ENCODE results near the gene TFG.

TFG gene

DNA sequence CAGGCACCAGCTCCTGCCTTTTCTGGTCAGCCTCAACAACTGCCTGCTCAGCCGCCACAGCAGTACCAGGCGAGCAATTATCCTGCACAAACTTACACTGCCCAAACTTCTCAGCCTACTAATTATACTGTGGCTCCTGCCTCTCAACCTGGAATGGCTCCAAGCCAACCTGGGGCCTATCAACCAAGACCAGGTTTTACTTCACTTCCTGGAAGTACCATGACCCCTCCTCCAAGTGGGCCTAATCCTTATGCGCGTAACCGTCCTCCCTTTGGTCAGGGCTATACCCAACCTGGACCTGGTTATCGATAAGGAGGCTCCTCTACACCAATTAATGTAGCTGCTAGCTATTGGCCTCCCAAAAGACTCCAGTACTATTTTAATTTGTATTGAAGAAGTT is 38.9 kb downstream of the TFG start:
- TF ChIP-seq, protein P1, sequence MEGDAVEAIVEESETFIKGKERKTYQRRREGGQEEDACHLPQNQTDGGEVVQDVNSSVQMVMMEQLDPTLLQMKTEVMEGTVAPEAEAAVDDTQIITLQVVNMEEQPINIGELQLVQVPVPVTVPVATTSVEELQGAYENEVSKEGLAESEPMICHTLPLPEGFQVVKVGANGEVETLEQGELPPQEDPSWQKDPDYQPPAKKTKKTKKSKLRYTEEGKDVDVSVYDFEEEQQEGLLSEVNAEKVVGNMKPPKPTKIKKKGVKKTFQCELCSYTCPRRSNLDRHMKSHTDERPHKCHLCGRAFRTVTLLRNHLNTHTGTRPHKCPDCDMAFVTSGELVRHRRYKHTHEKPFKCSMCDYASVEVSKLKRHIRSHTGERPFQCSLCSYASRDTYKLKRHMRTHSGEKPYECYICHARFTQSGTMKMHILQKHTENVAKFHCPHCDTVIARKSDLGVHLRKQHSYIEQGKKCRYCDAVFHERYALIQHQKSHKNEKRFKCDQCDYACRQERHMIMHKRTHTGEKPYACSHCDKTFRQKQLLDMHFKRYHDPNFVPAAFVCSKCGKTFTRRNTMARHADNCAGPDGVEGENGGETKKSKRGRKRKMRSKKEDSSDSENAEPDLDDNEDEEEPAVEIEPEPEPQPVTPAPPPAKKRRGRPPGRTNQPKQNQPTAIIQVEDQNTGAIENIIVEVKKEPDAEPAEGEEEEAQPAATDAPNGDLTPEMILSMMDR (IDR thresholded peaks at IDR 0.05; ENCODE audit: low read depth, low read length), result no peak
- no peak for TF ChIP-seq EZH2phosphoT487 (IDR thresholded peaks at IDR 0.05; ENCODE audit: low read depth)
- Histone ChIP-seq H3K27me3 (ENCODE audit: low read depth, low read length) (no peaks in the 10 kb centered on the region), H2AFZ (ENCODE audit: low read depth, low read length) (no peak overlapping the region), H3K27ac (ENCODE audit: low read length) (no peak overlapping the region), H3K4me2 (ENCODE audit: low read length) (no peak overlapping the region), H4K20me1 (ENCODE audit: insufficient read depth, low read length) (no peaks in the 10 kb centered on the region), H3K4me1 (ENCODE audit: low read length) (no peaks in the 10 kb centered on the region), H3K4me3 (ENCODE audit: low read length) (no peak overlapping the region), H3K79me2 (ENCODE audit: low read length) (0 out of 2 replicates have a peak, but pooled peaks cover 3% of the 10 kb centered on the region), H3K9me3 (ENCODE audit: insufficient read depth, low read length) (no peaks in the 10 kb centered on the region), H3K36me3 (replicated peaks; ENCODE audit: low read depth, low read length) (peaks cover 87% of the 10 kb centered on the region), H3K9ac (ENCODE audit: low read length) (no peak overlapping the region)

DNA sequence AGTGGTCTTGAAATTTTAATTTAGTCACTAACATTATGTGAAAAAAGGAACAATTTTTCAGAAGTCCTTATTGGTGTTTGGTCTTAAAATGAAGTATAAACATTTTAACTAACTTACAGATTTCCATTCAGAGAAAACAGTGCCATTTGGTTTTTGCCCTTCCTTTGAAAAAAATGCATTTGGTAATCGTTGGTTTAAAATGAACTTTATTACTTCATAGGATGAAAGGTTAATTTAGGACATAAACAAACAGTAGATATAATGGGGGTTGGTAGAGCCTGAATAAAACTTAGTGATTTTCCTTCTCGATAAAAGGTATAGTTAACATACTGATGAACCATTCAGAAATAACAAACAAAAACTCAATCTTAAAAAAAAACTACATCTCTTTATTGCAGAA is 39.7 kb downstream of the TFG start:
- H3K36me3 ChIP-seq (replicated peaks; ENCODE audit: low read depth, low read length), result peaks cover 86% of the 10 kb centered on the region
- no peak overlapping the region for H3K27ac ChIP-seq (ENCODE audit: low read length)
- H2AFZ ChIP-seq (ENCODE audit: low read depth, low read length), result no peak overlapping the region
- H3K9me3 ChIP-seq (ENCODE audit: insufficient read depth, low read length), result no peaks in the 10 kb centered on the region
- H3K9ac ChIP-seq (ENCODE audit: low read length), result no peak overlapping the region
- H4K20me1 ChIP-seq (ENCODE audit: insufficient read depth, low read length), result no peaks in the 10 kb centered on the region
- no peaks in the 10 kb centered on the region for H3K4me1 ChIP-seq (ENCODE audit: low read length)
- TF ChIP-seq EZH2phosphoT487 (IDR thresholded peaks at IDR 0.05; ENCODE audit: low read depth), result no peak
- TF ChIP-seq, protein P1 (IDR thresholded peaks at IDR 0.05; ENCODE audit: low read depth, low read length), result no peak
- H3K27me3 ChIP-seq (ENCODE audit: low read depth, low read length), result no peaks in the 10 kb centered on the region
- H3K4me2 ChIP-seq (ENCODE audit: low read length), result no peak overlapping the region
- H3K79me2 ChIP-seq (ENCODE audit: low read length), result 0 out of 2 replicates have a peak, but pooled peaks cover 3% of the 10 kb centered on the region
- no peak overlapping the region for H3K4me3 ChIP-seq (ENCODE audit: low read length)

DNA sequence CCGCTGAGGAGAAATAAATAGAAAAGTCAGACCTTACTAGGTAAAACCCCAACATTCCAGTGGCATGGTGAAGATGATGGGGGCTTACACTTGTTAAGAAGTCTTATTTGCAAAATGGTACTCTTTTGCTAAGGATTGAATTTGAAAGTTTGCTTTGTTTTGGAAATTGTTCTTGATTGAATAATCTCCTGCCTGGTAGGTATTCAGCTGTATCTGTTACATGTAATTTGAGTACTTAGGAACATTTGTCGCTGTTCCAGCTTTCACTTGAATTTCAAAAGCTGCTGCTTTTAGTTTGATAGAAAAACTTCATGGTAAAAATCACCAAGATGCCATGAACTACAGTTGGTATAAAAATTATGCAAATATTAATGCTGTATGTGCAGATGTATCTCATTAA is 44.6 kb downstream of the TFG start:
- Histone ChIP-seq H2AFZ (ENCODE audit: low read depth, low read length) (no peak overlapping the region), H4K20me1 (ENCODE audit: insufficient read depth, low read length) (no peaks in the 10 kb centered on the region), H3K36me3 (replicated peaks; ENCODE audit: low read depth, low read length) (peaks cover 60% of the 10 kb centered on the region), H3K4me2 (ENCODE audit: low read length) (no peak overlapping the region), H3K4me3 (ENCODE audit: low read length) (no peak overlapping the region), H3K9me3 (ENCODE audit: insufficient read depth, low read length) (no peaks in the 10 kb centered on the region), H3K79me2 (ENCODE audit: low read length) (no peaks in the 10 kb centered on the region), H3K9ac (ENCODE audit: low read length) (no peak overlapping the region), H3K4me1 (ENCODE audit: low read length) (no peaks in the 10 kb centered on the region), H3K27ac (ENCODE audit: low read length) (no peak overlapping the region), H3K27me3 (ENCODE audit: low read depth, low read length) (no peaks in the 10 kb centered on the region)
- TF ChIP-seq, protein P1 (IDR thresholded peaks at IDR 0.05; ENCODE audit: low read depth, low read length), result no peak
- TF ChIP-seq EZH2phosphoT487 (IDR thresholded peaks at IDR 0.05; ENCODE audit: low read depth), result no peak

DNA sequence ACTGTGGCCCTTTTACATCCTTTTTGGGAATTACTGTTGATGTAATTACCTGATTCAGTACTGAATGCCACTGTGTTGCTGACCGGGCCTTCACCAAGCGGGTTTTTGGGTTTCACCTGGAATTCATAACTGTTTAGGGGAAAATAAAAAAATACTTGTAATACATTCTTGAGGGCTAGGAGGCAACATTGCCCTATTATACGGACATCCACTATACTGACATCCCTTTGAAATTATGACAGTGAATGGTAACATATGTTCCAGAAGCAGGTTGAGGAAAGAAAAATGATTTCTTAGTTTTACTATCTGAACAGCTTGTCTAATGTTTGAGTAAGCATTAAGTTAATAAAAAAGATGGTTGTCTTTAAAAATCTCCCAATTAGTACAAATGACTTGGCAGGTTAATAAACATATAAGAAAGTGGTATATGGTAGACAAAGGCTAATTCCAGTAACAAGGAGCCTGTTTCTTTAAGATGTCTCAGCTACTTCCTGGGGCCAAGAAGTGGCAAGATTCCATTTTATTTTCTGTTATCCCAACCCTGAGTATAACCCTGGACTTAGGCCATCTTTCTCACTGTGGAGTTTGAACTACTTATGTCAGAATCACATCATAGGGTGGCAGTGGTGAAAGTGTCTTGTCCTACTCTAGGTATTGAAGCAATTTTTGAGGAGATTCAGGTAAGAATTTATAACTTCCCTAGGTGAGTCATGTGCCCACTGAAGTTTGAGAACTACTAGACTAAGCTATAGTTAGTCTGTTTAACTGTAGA is 45.5 kb downstream of the TFG start:
- no peak overlapping the region for H3K9ac ChIP-seq (ENCODE audit: low read length)
- no peaks in the 10 kb centered on the region for H3K79me2 ChIP-seq (ENCODE audit: low read length)
- TF ChIP-seq, protein P1 (IDR thresholded peaks at IDR 0.05; ENCODE audit: low read depth, low read length), result no peak; the same call in 1 of the 2 replicates
- no peak for TF ChIP-seq EZH2phosphoT487 (IDR thresholded peaks at IDR 0.05; ENCODE audit: low read depth)
- no peaks in the 10 kb centered on the region for H4K20me1 ChIP-seq (ENCODE audit: insufficient read depth, low read length)
- peaks cover 51% of the 10 kb centered on the region for H3K36me3 ChIP-seq (replicated peaks; ENCODE audit: low read depth, low read length)
- H3K4me1 ChIP-seq (ENCODE audit: low read length), result no peaks in the 10 kb centered on the region; the same call in 1 of the 2 replicates
- no peak overlapping the region for H3K4me2 ChIP-seq (ENCODE audit: low read length)
- no peak overlapping the region for H3K4me3 ChIP-seq (ENCODE audit: low read length)
- no peaks in the 10 kb centered on the region for H3K9me3 ChIP-seq (ENCODE audit: insufficient read depth, low read length)
- no peaks in the 10 kb centered on the region for H3K27me3 ChIP-seq (ENCODE audit: low read depth, low read length)
- no peak overlapping the region for H3K27ac ChIP-seq (ENCODE audit: low read length)
- H2AFZ ChIP-seq (ENCODE audit: low read depth, low read length), result no peak overlapping the region
